Liver (tissue), 9 donors: ENCODE data around the gene ELL. TPM values are rescaled to one million over a fixed set of nuclear protein-coding genes. Genes with fewer than 3 reads are reported as not detected.

Source experiments
- DNase-seq: peaks from one replicate; pipeline ENCODE4 v3.0.0-alpha.2; 2017; ENCODE audit warnings: low spot score
- H3K27ac ChIP-seq, 2 donors: one replicate each; pipeline ENCODE4 v1.7.0; 2013; ENCODE audit warnings: inconsistent platforms in 2 of 2, low read length in 2 of 2, control low read depth in 1 of 2, low read depth in 1 of 2, mild to moderate bottlenecking in 1 of 2
- H3K27me3 ChIP-seq, 4 donors: one replicate each; pipeline versions ENCODE4 v1.6.1 to v1.7.0; 2013; ENCODE audit warnings: low read length in 3 of 4, inconsistent platforms in 1 of 4, mild to moderate bottlenecking in 1 of 4, moderate library complexity in 1 of 4; ENCODE audit not compliant: control insufficient read depth in 4 of 4, insufficient read depth in 4 of 4
- H3K36me3 ChIP-seq, 4 donors: one replicate each; pipeline versions ENCODE4 v1.6.1 to v1.7.0; 2013; ENCODE audit warnings: low read length in 3 of 4, mild to moderate bottlenecking in 3 of 4, low read depth in 1 of 4, moderate library complexity in 1 of 4; ENCODE audit not compliant: control insufficient read depth in 4 of 4, insufficient read depth in 3 of 4
- H3K4me1 ChIP-seq, 4 donors: one replicate each; pipeline versions ENCODE4 v1.6.1 to v1.7.0; 2013; ENCODE audit warnings: low read length in 3 of 4, mild to moderate bottlenecking in 3 of 4, moderate library complexity in 1 of 4; ENCODE audit not compliant: control insufficient read depth in 4 of 4, insufficient read depth in 4 of 4
- H3K4me3 ChIP-seq, 3 donors: one replicate each; pipeline versions ENCODE4 v1.6.1 to v1.7.0; 2013; ENCODE audit warnings: low read length in 3 of 3, control low read depth in 1 of 3, low read depth in 1 of 3, mild to moderate bottlenecking in 1 of 3
- H3K9ac ChIP-seq, 2 donors: one replicate each; pipeline ENCODE4 v1.7.0; 2013; ENCODE audit warnings: low read length in 2 of 2, mild to moderate bottlenecking in 2 of 2, moderate library complexity in 2 of 2, control low read depth in 1 of 2, low read depth in 1 of 2
- H3K9me3 ChIP-seq, 4 donors: one replicate each; pipeline versions ENCODE4 v1.6.1 to v1.7.0; 2013; ENCODE audit warnings: low read length in 3 of 4; ENCODE audit not compliant: control insufficient read depth in 4 of 4
- FOXA1 ChIP-seq: IDR thresholded peaks from 2 replicates; pipeline ENCODE4 v1.6.1; 2016; ENCODE audit warnings: antibody characterized with exemption
- FOXA2 ChIP-seq: IDR thresholded peaks from 2 replicates; pipeline ENCODE4 v1.6.1; 2016; ENCODE audit warnings: antibody characterized with exemption
- GABPA ChIP-seq, 2 donors: IDR thresholded peaks in 1 of 2; conservative IDR thresholded peaks in 1 of 2; 2 replicates each; pipeline ENCODE4 v1.6.1; 2016; ENCODE audit warnings: antibody characterized with exemption in 2 of 2, mild to moderate bottlenecking in 1 of 2, moderate library complexity in 1 of 2
- HNF4A ChIP-seq, 2 donors: conservative IDR thresholded peaks; 2 replicates each; pipeline ENCODE4 v1.6.1; 2016; ENCODE audit warnings: antibody characterized with exemption in 2 of 2, mild to moderate bottlenecking in 2 of 2
- RAD21 ChIP-seq, 2 donors: IDR thresholded peaks; 2 replicates each; pipeline ENCODE4 v1.6.1; 2016; ENCODE audit warnings: antibody characterized with exemption in 2 of 2, mild to moderate bottlenecking in 2 of 2
- SP1 ChIP-seq: IDR thresholded peaks from 2 replicates; pipeline ENCODE4 v1.6.1; 2018; ENCODE audit warnings: antibody characterized with exemption, mild to moderate bottlenecking
- TAF1 ChIP-seq: conservative IDR thresholded peaks from 2 replicates; pipeline ENCODE4 v1.6.1; 2016; ENCODE audit warnings: antibody characterized with exemption, mild to moderate bottlenecking
- YY1 ChIP-seq: IDR thresholded peaks from 2 replicates; pipeline ENCODE4 v1.6.1; 2016; ENCODE audit warnings: antibody characterized with exemption, mild to moderate bottlenecking
- WGBS: extraction: QIAGEN DNeasy Blood & Tissue Kit; methylation state at CpG from one replicate; pipeline ENCODE4 v1.1.7; 2013; 5-methylcytosine and 5-hydroxymethylcytosine counted together
- polyA plus RNA-seq, 2 donors: library from polyadenylated mRNA; stranded (reverse) in 1 of 2; unstranded in 1 of 2; fragments of 200-250 nt in 1 of 2; fragments of >200 nt in 1 of 2; fragmentation: Nextera tagmentation in 1 of 2; extraction: Ambion mirVana in 1 of 2; gene quantifications; one replicate each; pipeline versions ENCODE4 v1.2.1 to v1.2.3, GENCODE V29; 2013 to 2015
- total RNA-seq, 2 donors: library from RNA; depleted of rRNA; stranded (reverse); fragments of >200 nt; gene quantifications; one replicate each; pipeline ENCODE4 v1.2.3, GENCODE V29; 2014
- TF ChIP-seq, protein P1 (sequence below): IDR thresholded peaks from 2 replicates; pipeline ENCODE4 v1.6.1; 2016; ENCODE audit warnings: antibody characterized with exemption, mild to moderate bottlenecking
- TF ChIP-seq, protein P2 (sequence below): IDR thresholded peaks from 2 replicates; pipeline ENCODE4 v1.6.1; 2016; ENCODE audit warnings: antibody characterized with exemption
- donor health status: healthy.
- donor health status: healthy.
- donor health status: healthy.
- donor health status: healthy.
- donor health status: healthy.

The ELL gene
- total and polyA plus RNA-seq, 4 donors: 4.5 to 10.5 (median 6.6) TPM

GRCh38 chr19:18427080-18427742 is 94.7 kb downstream of the ELL start:
- TF ChIP-seq YY1 (no peak), FOXA2 (no peak), RAD21 (IDR thresholded peaks at IDR 0.05) (no peak), FOXA1 (no peak), SP1 (no peak), HNF4A (conservative IDR thresholded peaks at IDR 0.05) (no peak), GABPA (IDR thresholded peaks at IDR 0.05 in 1 of 2, conservative IDR thresholded peaks at IDR 0.05 in 1 of 2) (no peak)
- TF ChIP-seq, protein P1, sequence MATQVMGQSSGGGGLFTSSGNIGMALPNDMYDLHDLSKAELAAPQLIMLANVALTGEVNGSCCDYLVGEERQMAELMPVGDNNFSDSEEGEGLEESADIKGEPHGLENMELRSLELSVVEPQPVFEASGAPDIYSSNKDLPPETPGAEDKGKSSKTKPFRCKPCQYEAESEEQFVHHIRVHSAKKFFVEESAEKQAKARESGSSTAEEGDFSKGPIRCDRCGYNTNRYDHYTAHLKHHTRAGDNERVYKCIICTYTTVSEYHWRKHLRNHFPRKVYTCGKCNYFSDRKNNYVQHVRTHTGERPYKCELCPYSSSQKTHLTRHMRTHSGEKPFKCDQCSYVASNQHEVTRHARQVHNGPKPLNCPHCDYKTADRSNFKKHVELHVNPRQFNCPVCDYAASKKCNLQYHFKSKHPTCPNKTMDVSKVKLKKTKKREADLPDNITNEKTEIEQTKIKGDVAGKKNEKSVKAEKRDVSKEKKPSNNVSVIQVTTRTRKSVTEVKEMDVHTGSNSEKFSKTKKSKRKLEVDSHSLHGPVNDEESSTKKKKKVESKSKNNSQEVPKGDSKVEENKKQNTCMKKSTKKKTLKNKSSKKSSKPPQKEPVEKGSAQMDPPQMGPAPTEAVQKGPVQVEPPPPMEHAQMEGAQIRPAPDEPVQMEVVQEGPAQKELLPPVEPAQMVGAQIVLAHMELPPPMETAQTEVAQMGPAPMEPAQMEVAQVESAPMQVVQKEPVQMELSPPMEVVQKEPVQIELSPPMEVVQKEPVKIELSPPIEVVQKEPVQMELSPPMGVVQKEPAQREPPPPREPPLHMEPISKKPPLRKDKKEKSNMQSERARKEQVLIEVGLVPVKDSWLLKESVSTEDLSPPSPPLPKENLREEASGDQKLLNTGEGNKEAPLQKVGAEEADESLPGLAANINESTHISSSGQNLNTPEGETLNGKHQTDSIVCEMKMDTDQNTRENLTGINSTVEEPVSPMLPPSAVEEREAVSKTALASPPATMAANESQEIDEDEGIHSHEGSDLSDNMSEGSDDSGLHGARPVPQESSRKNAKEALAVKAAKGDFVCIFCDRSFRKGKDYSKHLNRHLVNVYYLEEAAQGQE: no peak
- TF ChIP-seq, protein P2, sequence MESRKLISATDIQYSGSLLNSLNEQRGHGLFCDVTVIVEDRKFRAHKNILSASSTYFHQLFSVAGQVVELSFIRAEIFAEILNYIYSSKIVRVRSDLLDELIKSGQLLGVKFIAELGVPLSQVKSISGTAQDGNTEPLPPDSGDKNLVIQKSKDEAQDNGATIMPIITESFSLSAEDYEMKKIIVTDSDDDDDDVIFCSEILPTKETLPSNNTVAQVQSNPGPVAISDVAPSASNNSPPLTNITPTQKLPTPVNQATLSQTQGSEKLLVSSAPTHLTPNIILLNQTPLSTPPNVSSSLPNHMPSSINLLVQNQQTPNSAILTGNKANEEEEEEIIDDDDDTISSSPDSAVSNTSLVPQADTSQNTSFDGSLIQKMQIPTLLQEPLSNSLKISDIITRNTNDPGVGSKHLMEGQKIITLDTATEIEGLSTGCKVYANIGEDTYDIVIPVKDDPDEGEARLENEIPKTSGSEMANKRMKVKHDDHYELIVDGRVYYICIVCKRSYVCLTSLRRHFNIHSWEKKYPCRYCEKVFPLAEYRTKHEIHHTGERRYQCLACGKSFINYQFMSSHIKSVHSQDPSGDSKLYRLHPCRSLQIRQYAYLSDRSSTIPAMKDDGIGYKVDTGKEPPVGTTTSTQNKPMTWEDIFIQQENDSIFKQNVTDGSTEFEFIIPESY: no peak
- H3K9ac ChIP-seq: no peak overlapping the region
- H3K4me3 ChIP-seq: no peak overlapping the region
- peaks cover 0 to 5% (median under 1%) of the 10 kb centered on the region in 4 donors for H3K4me1 ChIP-seq
- H3K27me3 ChIP-seq: no peaks in the 10 kb centered on the region
- no peak for DNase-seq
- no peak overlapping the region for H3K27ac ChIP-seq
- no peaks in the 10 kb centered on the region for H3K36me3 ChIP-seq
- 86% methylated on average over 16 of the region's 16 CpGs for WGBS
- H3K9me3 ChIP-seq: no peaks in the 10 kb centered on the region

- Histone ChIP-seq H3K27me3 (no peaks in the 10 kb centered on the region), H3K36me3 (no peaks in the 10 kb centered on the region), H3K27ac (no peak overlapping the region), H3K9me3 (no peaks in the 10 kb centered on the region), H3K4me1 (peaks cover 0 to 5% (median under 1%) of the 10 kb centered on the region in 4 donors), H3K4me3 (no peak overlapping the region), H3K9ac (no peak overlapping the region)
- no peak for DNase-seq
- 88% methylated on average over 8 of the region's 8 CpGs for WGBS
- no peak for TF ChIP-seq TAF1
Measured at GRCh38 chr19:18426416-18426767, 95.5 kb downstream of the ELL start.

DNA sequence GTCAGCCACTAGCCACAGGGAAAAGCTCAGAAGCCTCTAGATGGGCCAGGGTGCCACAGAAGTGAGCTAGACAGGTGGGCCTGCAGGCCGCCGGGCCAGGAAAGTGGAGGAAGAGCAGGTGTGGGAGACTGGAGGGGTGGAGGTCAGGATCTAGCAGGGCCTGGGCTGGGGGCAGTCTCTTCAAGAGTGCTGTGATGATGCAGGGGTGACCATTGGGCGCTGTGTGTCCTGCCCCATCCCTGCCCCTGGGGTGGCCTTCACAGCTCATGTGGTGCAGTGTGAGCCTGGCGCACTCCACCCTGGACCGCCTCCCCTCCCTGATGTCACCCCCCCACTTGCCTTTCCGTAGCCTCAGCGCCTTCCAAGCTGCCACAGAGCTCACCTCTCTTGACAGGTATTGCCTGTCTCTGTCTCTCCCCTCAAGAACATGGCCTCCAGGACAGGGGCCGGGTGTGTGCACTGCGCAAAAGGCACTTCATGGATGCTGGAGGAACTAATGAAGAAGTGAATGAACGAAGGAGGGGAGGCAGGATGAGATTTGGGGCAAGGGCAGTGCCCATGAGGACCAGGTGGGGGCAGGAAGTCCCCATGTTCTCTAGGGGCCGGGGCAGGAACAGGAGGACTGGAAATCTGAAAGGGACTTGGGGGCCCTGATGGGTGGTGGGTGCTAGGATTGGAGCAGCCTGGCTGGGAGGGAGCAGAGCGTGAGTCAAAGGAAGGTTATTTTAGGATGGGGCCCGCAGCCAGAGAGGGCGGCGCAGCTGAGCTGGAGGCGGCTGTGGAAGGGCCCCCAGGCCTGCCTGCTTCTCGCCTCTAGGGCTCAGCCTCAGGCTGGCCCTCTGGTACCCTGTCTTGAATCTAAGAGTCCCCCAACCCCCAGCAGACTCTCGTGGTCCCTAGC is 96.1 kb downstream of the ELL start:
- no peak for DNase-seq
- no peaks in the 10 kb centered on the region for H3K27me3 ChIP-seq
- TF ChIP-seq SP1: no peak
- H3K4me1 ChIP-seq: peaks cover 0 to 5% (median under 1%) of the 10 kb centered on the region in 4 donors
- H3K27ac ChIP-seq: no peak overlapping the region
- no peak overlapping the region for H3K9ac ChIP-seq
- H3K9me3 ChIP-seq: no peaks in the 10 kb centered on the region
- H3K4me3 ChIP-seq: no peak overlapping the region
- WGBS: 88% methylated on average over 18 of the region's 18 CpGs
- H3K36me3 ChIP-seq: no peaks in the 10 kb centered on the region
